Endometrial microvascular endothelial cells (primary cell): ENCODE measurements around the gene RAMP3. TPM values are rescaled to one million over a fixed set of nuclear protein-coding genes. Genes with fewer than 3 reads are reported as not detected.
"Not testable (repeated sequence)": the region's sequence is repeated elsewhere in the genome, so short reads cannot be mapped to it uniquely, and the experiment has no call there.

Source experiments
- in situ Hi-C: cut with HindIII; loops from 2 replicates; pipeline ENCODE4 v1.10.0; 2017; ENCODE audit warnings: low sequenced_read_pairs, low pct_unique_long_range_greater_than_20kb; ENCODE audit errors: inconsistent ontology term
- total RNA-seq: library from RNA; depleted of rRNA; stranded (reverse); fragments of >200 nt; gene quantifications from one replicate; pipeline ENCODE4 v1.2.3, GENCODE V29; 2015; ENCODE audit errors: inconsistent ontology term

RAMP3 gene
- total RNA-seq, 1 donor from 2014 or later = not detected

DNA sequence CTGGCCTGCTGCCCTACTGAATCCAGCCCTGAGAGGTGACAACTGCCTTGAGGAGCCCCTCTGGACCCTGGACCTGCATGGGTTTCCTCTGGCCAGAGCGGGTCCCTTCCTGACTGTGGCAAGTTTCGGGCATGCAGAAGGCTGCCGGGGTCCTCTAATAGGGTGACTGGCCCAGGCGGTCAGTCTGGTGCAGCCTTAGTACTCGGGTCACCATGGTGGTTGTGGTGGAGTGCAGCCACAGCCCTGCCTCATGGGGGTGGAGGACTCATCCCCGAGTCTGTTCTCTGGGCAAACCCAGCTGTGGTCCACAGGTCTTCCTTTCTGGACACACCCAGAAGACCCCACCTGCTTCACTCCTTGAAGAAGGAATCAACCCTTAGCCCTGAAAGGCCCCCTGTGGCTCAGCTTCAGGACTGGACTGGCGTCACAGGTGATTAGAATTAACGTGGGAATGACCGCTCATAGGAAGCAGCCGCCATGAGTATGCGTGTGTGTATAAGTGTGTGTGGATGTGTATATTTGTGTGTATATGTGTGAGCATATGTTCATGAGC is 28.7 kb downstream of the RAMP3 start:
- in situ Hi-C loops = no loop called here

DNA sequence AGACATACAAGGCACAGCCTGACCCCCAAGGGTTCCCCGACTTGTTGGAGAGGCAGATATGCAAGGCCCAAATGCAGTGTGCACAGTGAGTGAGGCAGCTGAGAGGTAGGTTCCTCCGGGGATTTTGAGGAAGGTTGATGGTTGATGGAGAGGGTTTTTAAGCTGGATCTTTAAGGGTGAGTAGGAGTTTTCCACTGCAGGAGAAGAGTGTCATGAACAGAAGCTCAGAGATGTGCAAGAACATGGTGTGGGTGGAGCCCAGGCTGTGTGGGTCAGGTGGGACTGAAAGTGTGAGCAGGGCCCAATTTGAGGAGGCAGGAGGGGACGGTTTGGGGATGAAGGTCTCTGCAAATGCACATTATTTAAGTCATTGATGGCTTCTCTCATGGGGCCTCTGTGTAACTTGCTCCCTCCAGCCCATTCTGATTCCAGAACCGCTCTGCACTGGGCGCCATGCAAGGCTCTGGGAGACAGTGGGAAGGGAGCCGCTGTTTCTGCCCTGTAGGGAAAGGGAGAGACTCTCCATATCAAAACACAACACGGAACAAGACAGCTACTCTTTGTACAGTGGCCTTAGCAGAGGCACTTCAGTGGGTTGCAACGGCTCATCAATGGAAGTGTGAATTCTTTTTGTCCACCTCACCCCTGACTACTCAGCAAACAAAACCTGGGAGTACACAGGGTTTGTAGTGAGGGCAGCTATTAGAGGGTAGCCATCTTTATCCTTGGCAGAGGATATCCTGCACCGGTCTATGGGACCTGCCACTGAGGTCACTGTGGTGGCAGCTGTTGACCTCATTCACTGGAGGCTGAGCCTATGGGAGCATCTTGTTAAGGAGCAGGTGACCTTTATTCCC is 29.7 kb downstream of the RAMP3 start:
- in situ Hi-C loops = no loop called here

DNA sequence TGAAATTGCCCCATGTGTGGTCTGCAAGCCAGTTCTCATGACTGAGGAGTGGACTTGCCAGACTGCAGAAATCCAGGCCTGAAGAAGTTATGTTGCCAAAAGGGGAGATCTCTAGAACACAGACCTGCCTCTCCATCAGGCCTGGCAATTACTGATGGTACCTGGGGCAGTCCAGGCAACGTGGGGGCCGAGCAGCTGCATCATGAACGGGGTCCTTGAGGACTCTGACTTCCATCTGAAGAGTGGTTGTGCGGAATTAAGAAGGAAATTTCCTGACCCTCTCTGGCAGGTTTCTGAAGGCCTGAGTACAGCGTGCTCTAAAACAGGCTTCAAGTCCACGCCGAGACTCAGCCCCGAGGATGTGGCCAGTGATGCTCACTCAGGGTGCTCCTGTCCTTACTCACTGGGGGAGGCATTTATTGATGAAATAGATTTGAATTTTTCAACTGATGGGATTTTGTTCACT is 30.4 kb downstream of the RAMP3 start:
- in situ Hi-C loops = no loop called here

DNA sequence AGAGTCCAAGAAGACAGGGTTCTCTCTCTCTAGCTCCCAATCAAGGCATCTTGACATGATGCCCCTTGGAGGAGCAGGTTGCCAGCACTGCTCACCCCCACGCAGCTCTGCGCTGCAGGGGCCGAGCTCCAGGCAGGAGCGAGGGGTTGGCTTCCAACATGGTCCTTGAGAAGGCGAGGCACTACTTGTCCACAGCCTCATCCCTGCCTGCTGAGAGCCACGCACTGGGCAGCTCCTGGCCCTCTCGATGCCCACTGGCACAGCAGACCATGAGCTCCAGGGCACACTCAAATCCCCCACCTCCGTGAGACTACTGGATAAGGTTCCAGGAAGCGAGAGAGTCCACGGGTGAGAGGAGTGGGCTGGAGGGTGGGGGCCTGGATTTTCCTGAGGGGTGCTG is 31.1 kb downstream of the RAMP3 start:
- in situ Hi-C loops = no loop called here

DNA sequence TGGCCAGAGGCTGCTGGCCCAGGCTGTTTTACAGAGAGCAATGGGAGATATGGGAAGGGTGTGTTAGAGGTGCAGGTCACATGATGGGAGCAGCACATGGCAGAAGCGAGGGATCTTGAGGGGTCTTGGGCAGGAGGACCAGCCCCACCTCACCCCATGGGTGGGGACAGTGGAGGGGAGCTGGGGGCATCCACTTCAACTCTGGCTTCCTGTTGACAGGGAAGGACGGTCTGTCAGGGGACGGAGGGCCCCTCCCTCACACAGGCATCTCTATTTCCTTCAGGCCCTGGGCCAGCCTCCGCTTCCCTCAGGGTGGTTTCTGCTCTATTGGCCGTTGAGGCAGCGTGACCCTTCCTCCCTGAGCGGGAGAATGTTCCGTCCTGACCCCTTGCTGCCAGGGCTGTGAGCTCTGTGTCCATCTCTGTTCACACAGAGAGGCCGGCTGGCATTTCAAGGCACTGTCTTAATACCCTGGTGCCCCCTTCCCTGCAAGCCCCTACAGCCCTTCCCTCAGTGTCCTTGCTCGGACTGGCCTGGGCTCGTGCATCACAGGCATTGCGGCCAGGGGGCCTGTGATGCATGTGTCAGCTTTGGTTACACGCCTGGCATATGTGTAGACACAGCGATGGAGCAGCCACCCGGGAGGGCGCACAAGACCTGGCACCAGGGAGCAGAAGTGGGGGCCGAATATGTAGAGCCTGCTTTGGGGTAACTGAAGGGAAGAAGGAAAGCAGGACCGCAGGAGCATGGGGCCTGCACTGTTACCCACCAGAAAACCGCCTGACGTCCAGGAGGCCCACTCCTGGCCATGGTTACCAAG is 31.8 kb downstream of the RAMP3 start:
- in situ Hi-C loops = no loop called here

DNA sequence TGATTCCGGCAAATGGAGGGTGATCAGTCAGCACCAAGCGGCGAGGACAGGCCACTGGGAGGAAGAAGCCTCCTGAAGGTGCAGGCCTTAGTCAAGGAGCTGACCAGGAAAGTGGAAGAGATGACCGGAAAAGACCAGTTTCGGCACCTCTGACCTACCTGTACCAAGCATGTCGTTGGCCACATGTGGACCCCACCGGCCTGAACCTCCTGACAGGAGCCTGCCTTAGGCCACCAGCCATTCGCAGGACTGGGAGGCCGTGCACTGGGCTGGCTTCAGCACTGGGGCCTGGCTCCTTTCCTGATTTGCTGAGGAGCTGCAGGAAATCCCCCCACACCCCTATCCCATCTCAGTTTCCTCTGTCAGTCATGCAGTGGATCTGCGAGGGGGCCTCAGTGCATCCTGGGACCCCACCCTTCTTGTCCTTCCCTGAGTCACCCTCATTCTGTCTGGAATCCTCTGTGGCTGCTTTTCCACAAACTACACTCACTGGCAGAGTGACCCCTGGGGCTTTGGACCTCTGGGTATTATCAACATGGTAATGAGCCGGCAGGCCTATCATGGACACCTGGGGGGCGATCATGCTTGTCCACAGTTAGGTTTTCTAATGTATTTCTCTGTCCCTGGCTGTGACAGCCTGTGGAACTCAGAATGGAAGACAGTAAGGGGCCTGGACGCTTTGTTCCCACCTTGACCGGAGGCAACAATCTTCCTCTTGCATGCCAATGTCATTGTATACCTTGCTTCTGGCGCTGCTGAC is 33.0 kb downstream of the RAMP3 start:
- in situ Hi-C loops = no loop called here

DNA sequence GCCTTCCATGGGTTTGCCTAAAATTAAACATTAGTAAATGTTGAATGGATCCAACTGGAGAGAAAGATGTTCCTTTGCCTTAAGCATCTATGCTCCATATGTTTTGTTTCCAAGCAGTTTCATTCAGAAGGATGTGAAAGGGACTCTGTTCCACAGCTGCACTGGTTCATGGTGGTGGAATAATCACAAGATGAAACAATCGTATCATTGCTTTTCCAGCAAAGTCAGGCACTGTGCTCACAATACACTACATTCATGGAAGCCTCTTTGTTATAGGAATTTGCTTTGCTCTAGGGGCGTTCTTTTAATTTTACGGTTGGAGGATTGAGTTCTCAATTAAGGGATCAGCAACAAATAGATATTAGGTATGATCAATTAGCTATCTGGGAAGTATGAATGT is 33.8 kb downstream of the RAMP3 start:
- in situ Hi-C loops = no loop called here

DNA sequence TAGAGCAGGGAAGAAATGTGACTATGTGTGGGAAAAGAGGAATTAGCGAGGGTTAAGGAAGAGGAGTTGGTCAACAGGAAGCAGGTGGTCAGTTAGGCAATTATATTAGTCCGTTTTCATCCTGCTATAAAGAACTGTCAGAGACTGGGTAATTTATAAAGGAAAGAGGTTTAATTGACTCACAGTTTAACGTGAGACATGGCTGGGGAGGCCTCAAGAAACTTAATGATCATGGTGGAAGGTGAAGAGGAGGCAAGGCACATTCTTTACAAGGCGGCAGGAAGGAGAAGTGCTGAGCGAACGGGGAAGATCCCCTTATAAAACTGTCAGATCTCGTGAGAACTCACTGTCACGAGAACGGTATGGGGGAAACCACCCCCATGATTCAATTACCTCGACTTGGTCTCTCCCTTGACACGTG is 35.0 kb downstream of the RAMP3 start:
- in situ Hi-C loops = no loop called here

DNA sequence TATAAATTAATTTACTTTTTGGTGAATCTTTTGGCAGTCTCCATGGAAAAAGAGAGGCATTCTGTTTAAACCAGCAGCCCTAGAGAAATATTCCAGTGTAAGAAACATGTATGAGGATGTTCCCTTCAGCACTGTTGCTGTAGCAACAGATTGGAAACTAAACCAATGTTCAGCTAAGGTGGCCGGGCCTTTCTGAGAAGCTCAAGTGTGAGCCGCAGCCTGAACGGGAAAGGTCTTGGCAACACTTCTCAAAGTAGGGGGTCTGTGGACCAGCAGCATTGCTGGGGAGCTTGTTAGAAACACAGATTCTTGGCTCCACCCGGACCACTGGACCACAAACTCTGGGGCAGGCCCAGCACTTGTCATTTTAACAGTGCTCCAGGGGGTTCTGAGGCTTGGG is 36.2 kb downstream of the RAMP3 start:
- in situ Hi-C loops = no loop called here

DNA sequence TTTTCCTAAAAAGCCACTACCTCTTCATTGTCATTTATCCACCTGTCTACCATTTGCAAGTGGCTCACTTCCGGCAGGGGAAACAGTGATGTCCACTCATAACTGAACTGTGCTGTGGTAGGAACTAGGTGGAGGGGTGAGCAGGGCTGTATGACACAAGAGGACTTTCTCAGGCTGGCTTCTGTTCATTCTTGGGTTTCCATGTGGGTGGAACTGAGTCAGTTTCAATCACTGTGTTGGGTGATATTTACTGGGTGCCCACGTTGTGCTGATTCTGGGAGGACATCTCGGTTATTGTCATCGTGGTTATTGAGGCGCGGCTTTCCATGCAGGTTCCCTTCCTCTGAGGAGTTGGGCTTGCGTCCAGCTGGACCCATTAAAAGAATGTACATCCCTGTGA is 38.8 kb downstream of the RAMP3 start:
- in situ Hi-C loops = no loop called here

DNA sequence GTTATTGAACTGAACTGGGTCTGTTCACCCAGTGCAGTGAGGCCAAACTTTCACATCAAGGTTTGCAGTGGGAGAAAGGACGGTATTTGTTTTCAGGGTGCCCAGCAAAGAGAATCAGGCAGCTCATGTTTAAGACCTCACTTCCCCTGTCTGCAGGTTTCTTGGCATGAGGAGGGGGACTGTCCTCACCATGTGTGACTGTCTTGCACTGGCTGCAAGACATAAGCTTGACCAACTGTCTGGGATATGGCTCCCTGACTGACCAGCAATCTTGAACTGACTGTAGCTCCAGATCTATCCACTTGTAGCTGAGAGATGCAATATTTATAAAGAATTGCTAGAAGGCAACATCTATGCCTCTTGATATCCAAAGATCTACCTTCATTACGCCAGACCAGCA is 39.9 kb downstream of the RAMP3 start:
- in situ Hi-C loops = no loop called here

DNA sequence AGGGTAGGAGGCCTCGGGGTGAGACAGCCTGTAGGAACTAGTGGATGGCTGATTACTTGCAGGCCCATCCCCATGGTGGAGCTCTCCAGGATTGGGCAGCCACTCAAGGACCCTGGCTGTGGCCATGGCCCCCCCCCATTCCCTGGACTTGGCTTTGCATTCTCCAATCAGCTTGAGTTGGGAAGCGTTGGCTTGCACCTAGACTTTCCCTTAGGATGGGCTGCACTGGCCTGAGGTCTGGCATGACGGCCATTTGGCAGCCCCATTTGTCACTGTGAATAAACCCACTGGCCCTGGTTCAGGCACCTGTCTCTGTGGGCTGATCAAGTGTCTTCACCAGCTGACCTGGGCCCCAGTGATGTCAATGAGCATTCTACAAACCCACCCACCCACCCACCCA is 41.4 kb downstream of the RAMP3 start:
- in situ Hi-C loops = no loop called here

DNA sequence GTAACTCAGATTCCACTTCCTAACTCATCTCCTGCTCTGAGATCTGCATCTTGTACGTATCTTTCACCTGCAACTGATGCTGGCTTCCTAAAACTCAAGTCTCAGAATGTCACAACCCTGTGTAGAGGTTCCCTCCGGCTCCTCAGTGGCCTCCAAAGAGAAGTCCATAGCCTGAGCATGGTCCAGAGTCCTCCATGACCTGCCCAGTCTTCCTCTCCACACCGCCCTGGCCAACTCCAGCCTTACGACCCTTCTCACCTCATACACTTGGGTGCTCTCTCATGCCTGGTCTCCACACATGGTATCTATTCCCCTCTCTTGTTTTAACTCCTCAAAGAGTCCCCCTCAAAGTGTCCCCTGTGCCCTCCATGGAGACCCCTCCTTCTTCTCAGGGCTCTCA is 41.9 kb downstream of the RAMP3 start:
- in situ Hi-C loops = no loop called here

DNA sequence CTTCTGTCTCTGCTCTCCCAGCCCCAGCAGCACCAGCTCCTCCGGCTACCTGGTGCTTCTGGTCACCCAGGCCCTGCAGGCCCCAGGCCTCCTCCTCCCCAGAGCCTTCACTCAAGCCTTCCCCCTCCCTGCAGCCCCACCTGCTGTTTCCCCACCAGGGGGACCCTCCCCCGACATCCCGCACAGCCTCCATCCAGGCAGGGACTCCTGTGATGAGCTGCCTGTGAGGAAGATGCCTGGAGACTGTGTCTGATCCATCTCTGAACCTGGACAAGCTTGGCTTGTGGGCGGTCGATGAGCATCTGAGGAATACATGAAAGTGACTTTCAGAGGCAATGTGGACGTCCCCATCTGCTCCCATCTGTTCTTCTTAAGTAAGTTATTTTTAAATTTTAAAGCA is 45.0 kb downstream of the RAMP3 start:
- in situ Hi-C loops = no loop called here

DNA sequence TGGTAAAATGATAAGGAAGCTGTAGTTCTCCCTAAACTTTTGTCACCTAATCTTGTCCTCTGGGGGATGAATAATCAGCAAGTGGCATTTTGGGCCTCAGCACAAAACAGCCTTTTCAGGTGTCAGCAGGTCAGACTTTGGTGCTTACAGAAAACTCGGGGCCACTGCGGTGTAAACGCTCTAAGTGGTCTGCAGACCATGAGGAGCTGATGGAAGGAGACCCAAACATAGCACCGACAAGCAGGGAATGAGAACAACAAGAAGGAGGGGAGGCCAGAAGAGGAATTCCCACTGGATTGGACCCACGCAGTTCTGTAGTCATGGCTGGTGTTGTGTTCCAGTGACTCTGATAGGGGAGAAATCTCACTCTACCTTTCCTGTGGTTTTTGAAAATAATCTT is 45.4 kb downstream of the RAMP3 start:
- in situ Hi-C loops = no loop called here

DNA sequence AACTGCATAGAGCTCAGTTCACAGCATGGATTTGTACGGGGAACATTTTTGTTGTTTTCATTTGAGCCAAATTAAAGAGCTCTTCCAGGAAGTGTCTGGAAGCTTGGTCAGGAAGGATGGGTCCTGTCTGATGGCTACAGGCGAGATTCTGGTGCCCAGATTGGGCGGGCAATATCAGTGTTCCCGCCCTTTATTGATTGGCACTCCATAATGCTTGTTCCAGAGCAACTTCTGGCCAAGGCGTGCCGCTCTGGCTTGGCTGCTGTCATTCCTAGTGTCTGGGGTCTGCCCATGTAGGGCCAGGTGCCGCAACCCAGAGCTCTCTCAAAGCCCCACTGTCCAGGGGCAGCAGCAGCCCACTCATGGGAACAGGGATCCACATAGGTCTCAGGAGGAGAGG is 45.9 kb downstream of the RAMP3 start:
- in situ Hi-C loops = no loop called here

DNA sequence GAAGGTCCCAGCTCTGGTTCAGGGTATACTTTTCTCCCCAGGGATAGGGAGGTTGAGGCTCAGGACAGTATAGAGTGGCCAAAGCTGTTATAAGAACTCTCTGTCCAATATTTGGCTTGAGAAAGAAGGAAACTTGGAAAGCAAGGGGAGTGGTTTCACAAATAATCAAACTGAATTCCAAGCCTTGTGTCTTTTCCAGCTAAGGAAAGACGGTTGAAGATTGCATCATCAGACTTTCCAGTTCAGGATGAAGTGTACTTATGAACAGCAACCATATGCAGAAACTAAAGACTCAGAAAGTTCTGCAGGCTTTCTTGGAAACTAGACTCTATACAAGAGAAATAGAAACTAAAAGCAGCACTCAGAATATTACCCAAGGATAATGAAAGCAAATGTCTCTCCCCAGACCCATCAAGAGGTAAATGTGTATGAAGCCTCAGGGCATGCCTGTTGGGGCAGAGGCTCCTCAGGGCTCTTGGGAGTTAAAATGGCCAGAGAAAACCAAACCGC is 46.4 kb downstream of the RAMP3 start:
- in situ Hi-C loops = no loop called here

DNA sequence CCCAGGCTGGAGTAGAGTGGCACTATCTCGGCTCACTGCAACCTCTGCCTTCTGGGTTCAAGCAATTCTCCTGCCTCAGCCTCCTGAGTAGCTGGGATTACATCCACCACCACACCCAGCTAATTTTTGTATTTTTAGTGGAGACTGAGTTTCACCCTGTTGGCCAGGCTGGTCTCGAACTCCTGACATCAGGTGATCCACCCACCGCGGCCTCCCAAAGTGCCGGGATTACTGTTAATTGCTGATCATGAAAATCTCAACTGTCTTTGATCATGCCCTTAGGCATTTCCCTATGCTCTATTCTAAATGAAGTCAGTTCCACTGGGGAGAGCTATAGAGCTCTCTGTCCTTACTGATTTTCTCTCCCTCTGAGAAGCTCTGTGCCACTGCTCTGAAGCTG is 48.7 kb downstream of the RAMP3 start:
- in situ Hi-C loops = not testable (repeated sequence)

DNA sequence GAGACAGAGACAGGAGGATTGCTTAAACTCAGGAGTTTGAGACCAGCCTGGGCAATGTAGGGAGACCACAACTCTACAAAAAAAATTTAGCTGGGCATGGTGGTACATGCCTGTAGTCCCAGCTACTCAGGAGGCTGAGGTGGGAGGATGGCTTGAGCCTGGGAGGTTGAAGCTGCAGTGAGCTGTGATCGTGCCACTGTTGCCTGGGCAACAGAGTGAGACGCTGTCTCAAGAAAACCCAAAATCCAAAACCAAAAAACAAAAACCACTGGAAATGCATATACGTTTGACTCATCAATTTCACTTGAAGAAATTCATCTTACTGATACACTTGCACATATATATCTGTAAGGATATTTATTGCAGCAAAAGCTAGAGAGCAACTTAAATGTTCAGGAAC is 52.3 kb downstream of the RAMP3 start:
- in situ Hi-C loops = not testable (repeated sequence)
